HG03159 (cell line): ENCODE measurements around the gene PPFIA4.
"Not testable (repeated sequence)": the region's sequence is repeated elsewhere in the genome, so short reads cannot be mapped to it uniquely, and the experiment has no call there.

Experiments
- ATAC-seq: cut with Tn5 transposase; IDR thresholded peaks from one replicate; pipeline ENCODE4 v1.9.1; 2021; ENCODE audit warnings: mild to moderate bottlenecking, moderate library complexity; ENCODE audit not compliant: unreplicated experiment

Gene PPFIA4

DNA sequence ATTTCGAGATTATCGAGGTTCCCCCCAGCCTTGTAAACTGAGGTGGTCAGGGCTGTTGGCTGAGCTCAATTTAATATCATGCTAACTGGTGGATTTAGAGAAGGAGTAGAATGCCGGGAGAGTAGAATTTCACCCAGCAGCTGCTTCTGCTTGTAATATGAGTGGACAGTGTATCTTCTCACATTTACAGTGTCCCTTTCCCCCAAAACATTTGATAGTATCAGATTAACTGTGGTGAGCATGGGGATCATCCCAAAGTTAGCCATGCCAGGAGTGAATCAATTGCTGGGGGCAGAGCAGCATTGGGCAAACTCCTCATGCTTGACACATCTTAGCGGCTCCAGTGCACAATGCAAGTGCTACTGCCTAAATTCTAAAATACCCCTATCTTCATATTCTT is 9.2 kb upstream of the PPFIA4 start:
- ATAC-seq, result no peak

DNA sequence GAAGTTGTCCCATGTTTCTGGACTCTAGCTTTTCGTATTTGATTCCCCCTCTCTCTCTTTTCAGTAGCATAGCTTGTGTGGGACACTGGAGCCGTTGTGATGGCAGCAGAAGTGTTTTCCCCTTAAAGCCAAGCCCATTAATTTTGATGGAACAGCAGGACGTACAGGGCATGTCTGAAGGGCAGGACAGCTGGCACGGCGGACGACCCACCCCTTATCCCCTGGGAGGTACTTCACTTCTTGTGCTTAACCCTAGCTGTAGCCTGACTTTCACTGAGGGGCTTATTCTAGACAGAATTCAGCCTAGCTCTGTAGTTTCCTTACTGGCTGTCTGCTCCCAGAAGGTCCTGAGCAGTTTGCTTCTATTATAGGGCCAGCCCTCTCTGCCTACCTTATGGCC is 8.6 kb upstream of the PPFIA4 start:
- ATAC-seq, result no peak

DNA sequence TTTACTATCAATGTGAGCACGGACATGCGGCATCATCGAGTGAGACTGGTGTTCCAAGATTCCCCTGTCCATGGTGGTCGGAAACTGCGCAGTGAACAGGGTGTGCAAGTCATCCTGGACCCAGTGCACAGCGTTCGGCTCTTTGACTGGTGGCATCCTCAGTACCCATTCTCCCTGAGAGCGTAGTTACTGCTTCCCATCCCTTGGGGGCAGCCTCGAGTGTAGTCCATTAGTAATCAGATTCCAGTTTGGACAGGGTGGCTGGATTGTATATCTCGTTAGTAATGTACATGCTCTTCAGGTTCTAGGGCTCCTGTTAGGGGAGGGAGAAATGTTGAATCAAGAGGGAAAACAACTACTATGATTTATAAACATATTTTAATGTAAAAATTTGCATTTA is 3.4 kb upstream of the PPFIA4 start:
- ATAC-seq, result not testable (repeated sequence)

DNA sequence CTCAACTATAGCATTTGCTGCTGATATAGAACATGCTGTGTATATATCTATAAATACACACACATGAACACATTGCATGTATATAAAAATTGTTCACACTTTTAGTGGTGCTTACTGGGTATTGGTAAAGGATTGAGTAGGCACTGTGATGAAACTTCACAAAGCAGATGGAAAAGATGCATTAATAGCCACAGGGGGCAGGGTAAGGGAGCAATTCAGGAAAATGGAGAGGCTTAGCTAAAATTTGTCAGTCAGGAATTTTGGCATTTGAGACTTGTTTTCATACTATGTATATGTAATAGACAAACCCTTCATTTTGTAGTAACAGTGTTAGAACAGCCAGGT is 633 bp upstream of the PPFIA4 start:
- ATAC-seq, result no peak

DNA sequence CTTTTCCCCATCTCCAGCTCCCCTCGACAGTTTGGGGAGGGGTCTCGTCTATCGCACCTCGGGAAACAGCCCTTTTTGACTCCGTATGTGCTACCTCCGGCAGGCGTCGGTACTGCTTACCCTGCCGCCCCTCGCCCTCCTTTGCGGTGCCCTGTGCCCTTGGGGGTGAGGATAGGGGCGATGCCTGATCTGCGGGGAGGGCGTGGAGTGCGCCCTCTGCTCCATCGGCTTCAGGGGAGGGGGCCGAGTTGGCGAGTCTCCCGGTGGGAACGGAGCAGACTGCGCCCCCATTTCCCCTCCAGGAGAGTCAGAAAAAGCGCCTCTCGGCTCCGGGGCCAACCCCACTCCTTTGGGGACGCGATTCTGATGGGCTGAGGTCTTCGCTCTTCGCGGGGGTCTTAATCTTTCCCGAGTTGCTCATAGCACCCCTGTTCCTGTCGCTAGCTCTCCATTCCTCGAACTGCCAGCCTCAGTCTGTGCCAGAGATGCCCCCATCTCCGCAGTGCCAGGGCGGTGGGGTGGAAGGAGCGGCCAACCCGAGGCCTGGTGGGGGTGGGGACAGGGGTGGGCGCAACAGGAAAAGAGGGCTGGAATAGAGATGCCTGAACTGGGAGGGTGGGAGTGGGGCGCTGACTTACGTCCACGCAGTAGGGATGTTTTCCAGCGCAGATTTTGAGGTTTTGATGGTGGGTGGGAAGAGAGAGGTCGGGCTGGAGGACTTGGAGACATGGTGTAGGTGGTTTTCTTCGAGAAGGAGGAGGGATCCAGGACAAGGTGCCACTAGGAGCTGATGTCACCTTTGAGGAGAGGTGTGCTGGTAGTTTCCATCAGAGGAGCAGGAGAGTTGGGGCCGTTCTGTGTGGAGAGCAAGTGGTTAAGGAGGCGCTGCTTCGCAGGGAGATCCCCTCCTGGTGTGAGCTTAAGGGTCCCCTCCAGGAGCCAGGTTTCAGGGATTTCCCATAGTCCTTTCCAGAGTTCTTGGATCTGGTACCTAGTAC is 674 bp downstream of the PPFIA4 start:
- ATAC-seq, result peak; percentile 32

DNA sequence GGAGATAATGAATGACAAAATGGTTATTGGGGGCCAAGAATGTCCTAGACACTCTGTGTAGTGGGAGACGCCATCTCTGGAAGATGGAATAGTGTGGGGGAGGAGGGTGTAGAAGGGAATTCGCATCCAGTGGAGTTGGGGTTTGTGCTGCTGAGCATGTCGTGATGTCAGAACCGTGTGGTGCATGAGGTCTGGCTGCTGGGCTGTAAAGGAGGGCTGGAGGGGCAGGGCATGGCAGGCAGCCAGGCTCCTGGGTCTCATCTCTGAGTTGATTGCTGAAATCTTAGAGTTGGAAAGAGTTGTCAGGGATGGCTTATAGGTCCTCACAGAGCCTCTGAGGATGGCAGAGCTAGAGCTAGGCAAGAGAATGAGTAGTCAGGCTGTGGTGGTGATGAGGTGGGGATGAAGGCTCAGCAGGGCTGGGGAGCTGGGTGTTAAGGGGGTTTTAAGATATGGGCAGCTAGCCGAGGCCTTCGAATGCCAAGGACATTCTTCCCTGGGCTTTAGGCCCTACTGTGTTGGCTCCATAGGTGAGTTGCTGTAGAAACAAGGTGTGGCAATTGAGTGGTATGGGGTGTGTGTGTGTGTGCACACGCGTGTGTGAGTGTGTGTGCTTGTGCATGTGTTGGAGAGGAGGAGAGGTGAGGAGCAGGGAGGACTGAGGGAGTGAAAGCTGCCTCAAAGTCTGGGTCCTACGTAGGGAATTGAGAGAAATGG is 1.9 kb downstream of the PPFIA4 start:
- ATAC-seq, result no peak

DNA sequence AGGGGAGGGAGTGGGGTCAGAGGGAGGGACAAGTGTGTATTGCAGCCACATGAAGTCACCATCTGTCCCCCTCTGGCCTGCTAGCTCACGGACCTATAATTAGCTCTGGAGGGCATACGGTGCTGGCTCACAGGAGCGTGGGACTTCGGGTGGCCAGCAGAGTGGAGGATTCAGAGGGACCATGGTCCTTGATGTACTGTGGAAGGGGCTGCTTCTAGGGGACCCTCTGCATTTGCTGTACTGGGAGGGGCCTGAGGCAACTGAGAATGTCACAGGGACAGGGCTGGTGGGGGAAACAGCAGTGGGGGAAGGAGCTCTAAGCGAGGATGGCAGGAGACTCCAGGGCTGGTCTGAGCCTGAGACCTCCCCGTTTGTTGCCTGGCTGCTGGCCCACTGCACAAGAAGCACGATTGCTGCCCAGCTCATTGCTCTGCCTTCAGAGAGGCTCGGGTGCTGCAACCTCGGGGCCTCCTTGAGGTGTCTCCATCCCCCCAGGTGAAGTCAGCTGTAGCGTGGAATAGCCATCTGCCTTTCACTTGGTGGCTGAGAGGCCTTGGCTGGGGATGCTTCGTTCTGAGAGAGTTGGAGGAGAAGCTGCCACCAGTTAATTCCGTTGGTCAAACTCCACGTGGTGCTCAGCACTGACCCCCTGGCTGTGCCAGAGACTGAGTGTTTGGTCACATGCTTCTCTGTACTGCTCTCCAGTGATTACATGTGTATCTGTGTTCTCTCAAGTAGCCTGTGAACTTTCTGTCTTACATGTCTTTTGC is 2.7 kb downstream of the PPFIA4 start:
- no peak for ATAC-seq

DNA sequence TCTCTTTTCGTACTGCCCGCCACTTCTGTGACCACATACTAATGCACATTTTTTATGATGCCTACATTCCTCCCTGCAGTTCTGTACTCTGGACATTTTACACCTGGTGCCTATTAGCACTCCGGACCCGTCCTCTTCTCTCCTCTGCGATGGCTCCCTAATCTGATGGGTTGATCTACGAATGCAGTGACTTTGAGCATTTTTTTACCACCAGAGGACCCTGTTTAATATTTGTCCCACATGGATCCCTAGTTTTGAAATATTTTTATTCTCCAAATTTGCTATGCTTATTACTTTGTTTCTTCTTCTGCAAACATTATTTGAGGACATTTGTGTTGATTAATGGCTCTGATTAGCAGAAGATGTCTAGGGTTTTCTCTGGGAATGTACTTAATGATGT is 5.2 kb downstream of the PPFIA4 start:
- ATAC-seq, result no peak

DNA sequence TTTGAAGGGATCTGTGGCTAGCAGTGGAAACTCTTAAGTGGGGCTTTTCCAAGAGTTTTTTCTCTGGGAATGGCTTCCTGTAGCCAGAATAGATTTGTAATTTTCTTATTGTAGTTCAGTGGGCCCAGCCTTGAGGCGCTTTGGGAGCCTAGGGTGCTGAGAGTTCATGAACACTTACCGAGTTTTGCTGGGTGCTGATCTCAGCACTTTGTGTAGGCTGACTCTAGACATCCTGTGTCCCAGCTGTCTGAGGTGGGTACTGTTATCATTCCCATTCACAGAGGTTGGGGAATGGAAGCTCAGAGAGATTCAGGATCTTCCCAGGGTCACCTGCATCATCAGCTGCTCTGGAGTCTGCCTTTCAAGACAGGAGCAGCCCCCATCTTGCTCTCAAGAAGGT is 7.0 kb downstream of the PPFIA4 start:
- ATAC-seq, result no peak

DNA sequence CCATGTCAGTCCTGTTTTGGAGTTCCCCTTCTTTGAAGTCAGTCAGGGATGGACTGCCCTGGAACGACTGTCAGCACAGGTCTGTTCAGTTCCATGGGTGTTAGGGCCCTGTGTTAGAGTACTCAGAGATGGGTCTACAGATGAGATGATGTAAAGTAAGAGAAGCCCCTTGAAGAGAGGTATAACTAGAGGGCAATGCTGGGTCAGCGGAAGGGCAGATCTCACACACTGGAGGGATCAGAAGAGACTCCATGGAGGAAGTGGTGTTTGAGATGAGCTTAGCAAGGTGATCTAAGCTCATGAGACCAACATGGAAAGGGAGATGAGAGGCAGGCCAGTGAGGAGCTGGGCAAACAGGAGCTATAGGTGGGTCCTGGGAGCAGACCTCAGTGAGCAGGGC is 7.6 kb downstream of the PPFIA4 start:
- no peak for ATAC-seq

DNA sequence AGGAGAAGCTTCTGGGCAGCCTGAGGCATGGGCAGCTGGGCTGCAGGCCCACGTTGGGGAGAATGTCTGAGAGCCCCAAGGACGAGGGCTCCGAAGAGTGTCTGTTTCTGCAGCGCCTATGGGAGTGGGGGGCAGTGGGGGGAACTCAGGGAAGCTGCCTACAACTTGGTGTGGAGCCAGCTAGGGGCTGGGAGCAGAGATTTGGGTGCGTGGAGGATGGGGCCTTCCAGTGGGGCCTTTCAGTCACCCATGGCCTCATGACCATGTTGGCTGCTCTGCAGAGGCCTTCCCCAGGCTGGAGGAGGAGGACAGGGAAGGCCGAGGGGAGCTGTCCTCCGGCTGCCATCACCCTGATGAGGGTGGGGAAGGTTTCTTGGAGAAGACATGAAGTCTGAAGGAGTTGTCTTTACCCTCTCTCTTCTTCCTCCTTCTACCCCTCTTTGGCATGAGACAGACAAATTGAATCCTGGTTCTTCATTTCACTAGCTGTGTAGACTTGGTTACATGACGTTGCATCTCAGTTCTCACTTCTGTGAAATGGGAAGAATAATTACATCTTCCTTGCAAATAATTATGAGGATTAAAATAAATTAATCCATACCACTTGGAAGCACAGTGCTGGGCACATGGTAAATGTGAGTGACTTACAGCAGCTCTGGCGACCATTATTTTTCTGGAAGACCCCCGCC is 8.3 kb downstream of the PPFIA4 start:
- no peak for ATAC-seq

DNA sequence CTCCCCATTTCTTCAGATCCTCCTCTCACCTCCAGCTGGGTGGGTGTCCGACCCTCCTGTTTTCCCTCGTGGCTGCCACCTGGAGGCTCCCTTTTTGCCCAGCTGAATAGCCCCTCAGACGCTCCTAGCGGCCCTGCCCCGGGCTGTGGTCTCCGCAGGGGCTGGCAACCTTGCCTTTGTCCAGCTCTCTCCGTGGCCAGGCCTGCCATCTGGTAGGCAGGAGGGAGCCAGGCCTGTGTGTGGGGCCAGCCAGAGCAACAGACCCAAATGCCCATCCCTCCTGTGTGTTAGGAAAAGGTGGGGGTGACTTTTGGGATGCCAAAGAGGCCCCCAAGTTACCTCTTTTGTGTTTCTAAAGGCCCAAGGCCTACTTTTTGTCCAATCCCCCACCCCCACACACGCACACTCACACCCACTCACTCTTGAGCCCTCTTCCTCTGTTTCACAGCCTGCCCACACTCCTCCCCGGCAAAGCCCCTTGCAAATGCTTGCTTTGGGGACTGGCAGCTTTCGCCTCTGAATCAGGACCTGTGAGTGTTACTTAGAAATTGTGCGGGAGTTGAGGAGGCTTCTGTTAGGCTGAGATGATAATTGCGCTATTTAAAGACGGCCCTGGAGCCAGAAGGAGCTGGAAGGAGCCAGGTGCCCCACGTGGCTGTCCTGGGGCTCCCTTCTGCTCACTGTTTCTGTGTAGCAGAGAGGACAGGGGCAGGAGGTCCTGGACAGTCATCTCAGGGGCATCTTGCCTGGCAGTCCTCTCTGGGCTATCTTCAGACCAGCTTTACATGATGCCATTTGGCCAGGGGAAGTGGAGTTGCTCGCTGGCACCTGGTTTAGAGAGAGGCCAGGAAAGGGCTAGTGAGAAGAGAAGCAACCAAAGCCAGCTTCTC is 9.1 kb downstream of the PPFIA4 start:
- no peak for ATAC-seq

DNA sequence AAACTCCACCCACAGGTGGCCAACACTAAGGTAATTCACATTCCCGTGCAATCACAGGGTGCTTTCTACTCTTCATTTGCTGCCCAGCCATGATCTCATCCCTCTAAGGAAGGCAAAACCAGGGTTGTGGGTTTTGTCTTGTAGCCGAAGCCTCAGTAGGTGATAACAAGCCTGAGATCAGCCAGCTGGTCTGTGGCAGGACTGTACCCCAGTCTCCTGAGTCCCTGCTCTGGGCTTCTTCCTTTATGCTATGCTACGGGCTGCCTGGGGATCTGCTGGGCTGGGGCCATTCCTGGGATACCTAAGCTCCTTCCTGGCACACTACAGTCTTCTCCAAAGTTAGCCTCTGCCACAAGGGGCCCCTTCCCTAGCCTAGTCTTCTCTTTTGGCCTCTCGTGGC is 9.8 kb downstream of the PPFIA4 start:
- ATAC-seq, result no peak

DNA sequence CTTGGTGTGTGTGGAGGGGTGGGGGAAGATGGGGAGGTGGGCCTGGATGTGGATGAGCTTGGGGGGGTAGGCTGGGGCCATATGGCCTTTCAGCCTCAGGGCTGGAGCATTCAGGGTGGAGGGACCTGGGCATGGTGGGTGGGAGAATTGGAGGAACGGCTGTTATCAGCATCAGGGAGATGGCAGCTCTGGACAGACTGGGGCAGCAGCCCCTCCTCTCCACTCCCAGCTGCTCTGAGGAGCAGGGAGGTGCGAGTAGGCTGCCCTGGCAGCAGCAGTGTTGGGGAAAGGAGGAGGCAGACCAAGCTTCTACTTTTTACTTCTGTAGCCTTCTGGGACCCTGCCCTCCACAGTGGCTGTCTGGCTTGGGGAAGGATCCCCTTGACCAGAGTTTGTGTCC is 10.2 kb downstream of the PPFIA4 start:
- no peak for ATAC-seq

DNA sequence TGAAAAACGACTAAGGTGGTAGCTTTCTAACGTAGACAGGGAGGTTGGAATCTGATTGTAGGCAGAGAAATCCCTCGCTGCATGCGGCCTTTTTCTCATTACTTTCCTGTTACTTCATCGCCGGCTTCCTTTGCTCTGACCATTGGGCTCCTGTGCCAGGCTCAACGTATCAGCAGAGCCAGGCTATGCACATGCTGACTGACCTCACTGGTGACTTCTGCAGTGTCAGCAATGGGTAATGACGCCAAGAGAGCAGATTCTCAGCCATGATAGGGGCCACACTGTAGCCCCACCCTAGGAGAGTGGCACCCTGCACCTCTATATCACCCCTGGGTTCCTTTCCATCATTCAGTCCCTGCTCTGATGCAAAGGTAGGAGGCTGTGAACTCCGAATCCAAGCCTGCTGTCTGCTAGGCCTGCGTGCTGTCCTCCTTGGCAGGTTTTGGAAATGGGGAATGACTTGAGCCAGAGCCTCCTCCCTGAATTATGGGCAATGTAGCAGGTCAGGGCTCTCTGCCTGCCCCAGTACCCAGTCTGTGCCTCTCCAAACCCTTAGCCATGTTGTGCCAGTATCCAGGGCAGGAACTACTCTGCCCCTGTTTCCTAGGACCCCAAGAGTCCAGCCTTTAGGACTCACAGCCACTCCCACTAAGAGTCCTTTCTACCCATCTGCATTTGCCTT is 11.4 kb downstream of the PPFIA4 start:
- no peak for ATAC-seq

DNA sequence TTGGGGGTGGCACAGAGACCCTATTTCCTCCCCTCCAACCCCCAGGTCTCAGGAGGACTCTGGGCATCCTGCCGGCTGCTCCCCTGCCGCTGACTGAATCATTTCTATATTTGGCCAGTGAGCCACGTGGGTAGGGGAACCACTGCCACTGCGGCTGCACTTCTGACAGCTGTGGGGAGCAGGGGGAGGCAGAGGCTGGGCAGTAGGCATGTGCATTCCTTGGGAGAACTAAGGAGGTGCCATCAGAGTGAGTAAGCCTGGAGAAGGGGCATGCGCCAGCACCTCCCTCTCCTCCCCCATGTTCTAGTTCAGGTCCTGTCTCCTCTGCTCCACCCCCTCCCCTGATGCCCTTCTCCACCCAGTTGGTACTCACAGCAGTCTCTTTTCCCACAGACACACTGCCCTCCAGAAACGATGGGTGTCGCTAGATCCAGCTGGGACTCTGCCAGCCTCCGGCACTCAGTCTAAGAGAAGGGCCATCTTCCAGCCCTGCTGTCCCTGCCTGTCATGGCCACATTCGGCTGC is 12.0 kb downstream of the PPFIA4 start:
- no peak for ATAC-seq

DNA sequence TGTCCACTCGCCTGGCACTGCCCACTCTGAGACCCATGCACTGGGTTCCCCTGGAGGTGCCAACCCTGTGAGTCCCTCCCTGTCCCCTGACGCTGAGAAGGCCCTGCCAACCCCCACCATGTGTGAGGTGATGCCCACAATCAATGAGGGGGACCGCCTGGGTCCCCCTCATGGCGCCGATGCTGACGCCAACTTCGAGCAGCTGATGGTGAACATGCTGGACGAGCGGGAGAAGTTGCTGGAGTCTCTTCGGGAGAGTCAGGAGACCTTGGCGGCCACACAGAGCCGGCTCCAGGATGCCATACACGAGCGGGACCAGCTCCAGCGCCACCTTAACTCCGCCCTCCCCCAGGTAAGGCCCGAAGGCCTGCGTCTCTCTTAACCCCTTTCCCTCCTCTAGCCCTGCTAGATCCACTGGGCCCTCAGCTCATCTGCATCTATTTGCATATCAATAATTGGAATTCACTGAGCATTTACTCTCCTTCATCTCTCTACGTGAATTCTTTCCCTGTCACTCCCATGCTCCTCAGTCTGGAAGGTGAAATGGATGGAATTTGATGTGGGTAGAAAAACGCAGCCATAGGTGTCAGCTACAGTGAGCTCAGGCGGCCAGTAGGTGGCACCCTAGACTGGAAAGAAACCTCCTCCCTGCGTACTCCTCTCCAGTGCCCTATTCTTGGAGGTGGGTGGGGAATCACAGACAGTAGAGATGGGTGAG is 12.8 kb downstream of the PPFIA4 start:
- ATAC-seq, result no peak
